ENCODE results near the gene ZEB1.

- TF ChIP-seq, protein P1, sequence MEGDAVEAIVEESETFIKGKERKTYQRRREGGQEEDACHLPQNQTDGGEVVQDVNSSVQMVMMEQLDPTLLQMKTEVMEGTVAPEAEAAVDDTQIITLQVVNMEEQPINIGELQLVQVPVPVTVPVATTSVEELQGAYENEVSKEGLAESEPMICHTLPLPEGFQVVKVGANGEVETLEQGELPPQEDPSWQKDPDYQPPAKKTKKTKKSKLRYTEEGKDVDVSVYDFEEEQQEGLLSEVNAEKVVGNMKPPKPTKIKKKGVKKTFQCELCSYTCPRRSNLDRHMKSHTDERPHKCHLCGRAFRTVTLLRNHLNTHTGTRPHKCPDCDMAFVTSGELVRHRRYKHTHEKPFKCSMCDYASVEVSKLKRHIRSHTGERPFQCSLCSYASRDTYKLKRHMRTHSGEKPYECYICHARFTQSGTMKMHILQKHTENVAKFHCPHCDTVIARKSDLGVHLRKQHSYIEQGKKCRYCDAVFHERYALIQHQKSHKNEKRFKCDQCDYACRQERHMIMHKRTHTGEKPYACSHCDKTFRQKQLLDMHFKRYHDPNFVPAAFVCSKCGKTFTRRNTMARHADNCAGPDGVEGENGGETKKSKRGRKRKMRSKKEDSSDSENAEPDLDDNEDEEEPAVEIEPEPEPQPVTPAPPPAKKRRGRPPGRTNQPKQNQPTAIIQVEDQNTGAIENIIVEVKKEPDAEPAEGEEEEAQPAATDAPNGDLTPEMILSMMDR (IDR thresholded peaks at IDR 0.05) = no peak
- TF ChIP-seq POLR2AphosphoS5 (IDR thresholded peaks at IDR 0.05) = no peak
Measured at GRCh38 chr10:31508882-31509281, 189.9 kb downstream of the ZEB1 start.

All from esophagus muscularis mucosa (tissue), 3 donors.